Ovary (tissue), 9 donors: Measurements from ENCODE around the gene RAP1GAP2. TPM values are rescaled to one million over a fixed set of nuclear protein-coding genes. Genes with fewer than 3 reads are reported as not detected.

Experiments
- DNase-seq, 5 donors: peaks; one replicate each; pipeline ENCODE4 v3.0.0-alpha.2; 2019 to 2020
- H3K27ac ChIP-seq, 2 donors: fragments of 200-600 bp; one replicate each; pipeline versions ENCODE4 v1.5.1 to v1.8.0; 2019 to 2022
- H3K27me3 ChIP-seq: fragments of 200-600 bp; one replicate; pipeline ENCODE4 v1.8.0; 2022
- H3K36me3 ChIP-seq: fragments of 200-600 bp; sonication (generic); one replicate; pipeline ENCODE4 v1.5.1; 2019
- H3K4me1 ChIP-seq: one replicate; pipeline ENCODE4 v1.8.1; 2013; ENCODE audit warnings: mild to moderate bottlenecking, moderate library complexity; ENCODE audit not compliant: insufficient read depth
- H3K4me3 ChIP-seq: fragments of 200-600 bp; sonication (generic); one replicate; pipeline ENCODE4 v1.5.1; 2017
- H3K9me3 ChIP-seq, 2 donors: fragments of 200-600 bp in 1 of 2; sonication (generic) in 1 of 2; one replicate each; pipeline versions ENCODE4 v1.5.1 to v1.8.1; 2013 to 2019; ENCODE audit warnings: mild to moderate bottlenecking in 1 of 2, moderate library complexity in 1 of 2
- CTCF ChIP-seq, 3 donors: fragments of 450-650 bp in 2 of 3; fragments of 200-600 bp in 1 of 3; IDR thresholded peaks; one replicate each; pipeline versions ENCODE4 v1.5.1 to v1.8.0; 2016 to 2022; ENCODE audit warnings: antibody characterized with exemption in 3 of 3, mild to moderate bottlenecking in 1 of 3
- EP300 ChIP-seq: sonication (generic); formaldehyde crosslinking; IDR thresholded peaks from one replicate; pipeline ENCODE4 v1.6.1; 2017; ENCODE audit warnings: antibody characterized with exemption
- POLR2A ChIP-seq: fragments of 450-650 bp; IDR thresholded peaks from one replicate; pipeline ENCODE4 v1.6.1; 2017; ENCODE audit warnings: antibody characterized with exemption, mild to moderate bottlenecking, moderate library complexity
- WGBS, 3 donors: extraction: QIAGEN DNeasy Blood & Tissue Kit in 1 of 3; methylation state at CpG; one replicate each; pipeline versions ENCODE4 v1.1.5 to v1.1.7; 2013 to 2017; 5-methylcytosine and 5-hydroxymethylcytosine counted together
- intact Hi-C, 4 donors: fragments of 100-400 bp; cut with DNase I; formaldehyde crosslinking; loops; one replicate each; pipeline versions ENCODE4 v1.11.0 to v1.15.1; 2022 to 2023
- polyA plus RNA-seq, 2 donors: library from polyadenylated mRNA; stranded (reverse); fragments of 200-250 nt in 1 of 2; fragments of 350-450 nt in 1 of 2; fragmentation: Illumina TruSeq in 1 of 2; extraction: RNeasy Lipid Tissue Mini Kit (QIAGEN cat#74804) in 1 of 2; gene quantifications; one replicate each; pipeline ENCODE4 v1.2.3, GENCODE V29; 2013 to 2014
- total RNA-seq, 7 donors: library from RNA; depleted of rRNA in 2 of 7; stranded (reverse); fragments of >200 nt in 2 of 7; fragmentation: NEBNext Ultra II Directional in 3 of 7; extraction: Animal tissue kit (Norgen Biotek cat#: 25700) in 3 of 7; gene quantifications; one replicate each; pipeline versions ENCODE4 v1.1.0 to v1.2.4, GENCODE V29; 2016 to 2023
- donor health status: DM: no; HTN: no; CAD: no; lungs with moderate emphysema.
- donor health status: DM: no; HTN: no; CAD: no.
- donor health status: Bipolar disorder and iron deficiency.
- donor health status: DM: yes; HTN: yes; CAD: no.
- donor health status: DM: no; HTN: no; CAD: no.
- donor health status: DM: yes; HTN: yes; CAD: no.

The RAP1GAP2 gene
- total and polyA plus RNA-seq, 9 donors: 4.3 to 15.4 (median 12.3) TPM

- Histone ChIP-seq H3K36me3 (no peaks in the 10 kb centered on the region), H3K9me3 (no peaks in the 10 kb centered on the region), H3K4me1 (no peaks in the 10 kb centered on the region), H3K27ac (no peak overlapping the region), H3K27me3 (no peaks in the 10 kb centered on the region), H3K4me3 (no peak overlapping the region)
- DNase-seq: no peak
- intact Hi-C loops: no loop called here
- TF ChIP-seq CTCF (IDR thresholded peaks at IDR 0.05) (no peak), POLR2A (no peak), EP300 (no peak)
- 74 to 79% (median 76%) methylated on average over 15 of the region's 15 CpGs for WGBS, 3 donors
Measured at GRCh38 chr17:2905696-2906501, 109.7 kb downstream of the RAP1GAP2 start.

- TF ChIP-seq CTCF (IDR thresholded peaks at IDR 0.05): no peak
- TF ChIP-seq POLR2A: no peak
- no peak for TF ChIP-seq EP300
- no peaks in the 10 kb centered on the region for H3K4me1 ChIP-seq
- H3K4me3 ChIP-seq: no peak overlapping the region
- no peaks in the 10 kb centered on the region for H3K36me3 ChIP-seq
- 93 to 95% (median 95%) methylated on average over 6 of the region's 6 CpGs for WGBS, 3 donors
- DNase-seq: no peak
- intact Hi-C loops: no loop called here
- no peaks in the 10 kb centered on the region for H3K27me3 ChIP-seq
- no peaks in the 10 kb centered on the region for H3K9me3 ChIP-seq
- H3K27ac ChIP-seq: no peak overlapping the region
Measured at GRCh38 chr17:2906901-2907300, 110.7 kb downstream of the RAP1GAP2 start.

- intact Hi-C loops: no loop called here
- H3K36me3 ChIP-seq: no peaks in the 10 kb centered on the region
- WGBS, 3 donors: 44 to 51% (median 47%) methylated on average over 13 of the region's 13 CpGs
- TF ChIP-seq POLR2A (no peak), CTCF (IDR thresholded peaks at IDR 0.05) (no peak), EP300 (no peak)
- no peak overlapping the region for H3K27ac ChIP-seq
- no peaks in the 10 kb centered on the region for H3K4me1 ChIP-seq
- H3K4me3 ChIP-seq: no peak overlapping the region
- no peaks in the 10 kb centered on the region for H3K27me3 ChIP-seq
- no peaks in the 10 kb centered on the region for H3K9me3 ChIP-seq
- DNase-seq: no peak
Measured at GRCh38 chr17:2909175-2909845, 113.1 kb downstream of the RAP1GAP2 start.

GRCh38 chr17:2909846-2910234 lies 113.6 kb downstream of the RAP1GAP2 start:
- Histone ChIP-seq H3K27me3 (no peaks in the 10 kb centered on the region), H3K9me3 (no peaks in the 10 kb centered on the region), H3K27ac (no peak overlapping the region), H3K4me3 (no peak overlapping the region), H3K4me1 (no peaks in the 10 kb centered on the region), H3K36me3 (no peaks in the 10 kb centered on the region)
- TF ChIP-seq POLR2A (no peak), CTCF (IDR thresholded peaks at IDR 0.05) (no peak), EP300 (no peak)
- 78 to 82% (median 81%) methylated on average over 4 of the region's 4 CpGs for WGBS, 3 donors
- DNase-seq: no peak
- intact Hi-C loops: no loop called here
